RWPE2 (cell line): Measurements from ENCODE around the gene WNT4.

Experiments used
- ATAC-seq: fragments of 200-7000 bp; cut with Tn5 transposase; 3 replicates; pipeline ENCODE4 v1.9.1; 2021; ENCODE audit warnings: low read depth
- DNase-seq: peaks from one replicate; pipeline ENCODE4 v3.0.0-alpha.2; 2020; ENCODE audit warnings: low spot score
- H3K27ac ChIP-seq: fragments of 450-650 bp; 2 replicates; pipeline ENCODE4 v1.5.1; 2017; ENCODE audit warnings: mild to moderate bottlenecking; ENCODE audit not compliant: poor library complexity, severe bottlenecking
- H3K27me3 ChIP-seq: fragments of 250-450 bp; sonication (Bioruptor Pico); 2 replicates; pipeline ENCODE4 v1.5.1; 2021; ENCODE audit warnings: mild to moderate bottlenecking, moderate library complexity; ENCODE audit not compliant: insufficient read depth, poor library complexity, severe bottlenecking
- H3K36me3 ChIP-seq: fragments of 250-450 bp; sonication (Bioruptor Pico); 2 replicates; pipeline ENCODE4 v1.5.1; 2020; ENCODE audit warnings: low read depth, mild to moderate bottlenecking, moderate library complexity
- H3K4me1 ChIP-seq: fragments of 250-450 bp; sonication (Bioruptor Pico); 2 replicates; pipeline ENCODE4 v1.5.1; 2021; ENCODE audit warnings: mild to moderate bottlenecking, moderate library complexity; ENCODE audit not compliant: insufficient read depth, poor library complexity, severe bottlenecking
- H3K4me3 ChIP-seq: fragments of 250-450 bp; sonication (Bioruptor Pico); 2 replicates; pipeline ENCODE4 v1.5.1; 2021; ENCODE audit warnings: mild to moderate bottlenecking, moderate library complexity; ENCODE audit not compliant: severe bottlenecking
- H3K9me3 ChIP-seq: fragments of 250-450 bp; sonication (Bioruptor Pico); 2 replicates; pipeline ENCODE4 v1.5.1; 2021; ENCODE audit warnings: mild to moderate bottlenecking, moderate library complexity; ENCODE audit not compliant: severe bottlenecking
- CTCF ChIP-seq: fragments of 450-650 bp; IDR thresholded peaks from one replicate; pipeline ENCODE4 v1.5.1; 2017; ENCODE audit warnings: mild to moderate bottlenecking, moderate library complexity; ENCODE audit not compliant: poor library complexity, severe bottlenecking

The WNT4 gene

GRCh38 chr1:22122273-22123070 is 20.4 kb downstream of the WNT4 start:
- H3K27ac ChIP-seq, result no peak overlapping the region
- H3K27me3 ChIP-seq, result no peaks in the 10 kb centered on the region
- H3K36me3 ChIP-seq, result 0 out of 2 replicates have a peak, but pooled peaks cover 3% of the 10 kb centered on the region
- DNase-seq (no peak), ATAC-seq (no peak)
- H3K4me3 ChIP-seq, result no peak overlapping the region
- no peaks in the 10 kb centered on the region for H3K4me1 ChIP-seq
- TF ChIP-seq CTCF, result no peak
- H3K9me3 ChIP-seq, result no peaks in the 10 kb centered on the region

GRCh38 chr1:22121421-22121911 is 21.4 kb downstream of the WNT4 start:
- H3K4me1 ChIP-seq, result no peaks in the 10 kb centered on the region
- TF ChIP-seq CTCF, result no peak
- H3K27me3 ChIP-seq, result no peaks in the 10 kb centered on the region
- no peaks in the 10 kb centered on the region for H3K9me3 ChIP-seq
- no peak overlapping the region for H3K4me3 ChIP-seq
- ATAC-seq (no peak), DNase-seq (peak; percentile 45)
- H3K27ac ChIP-seq, result no peak overlapping the region
- peaks cover 9% of the 10 kb centered on the region; the same call in 1 of the 2 replicates for H3K36me3 ChIP-seq

- peak; percentile 44 for DNase-seq
- TF ChIP-seq CTCF, result no peak
- Histone ChIP-seq H3K9me3 (no peaks in the 10 kb centered on the region), H3K36me3 (peaks cover 9% of the 10 kb centered on the region; the same call in 1 of the 2 replicates), H3K4me3 (no peak overlapping the region), H3K27me3 (no peaks in the 10 kb centered on the region), H3K27ac (no peak overlapping the region), H3K4me1 (no peaks in the 10 kb centered on the region)
- ATAC-seq, result no peak
Observed at GRCh38 chr1:22120469-22120790, 22.5 kb downstream of the WNT4 start.

GRCh38 chr1:22119626-22120468 is 23.1 kb downstream of the WNT4 start:
- H3K27me3 ChIP-seq, result no peaks in the 10 kb centered on the region
- H3K4me1 ChIP-seq, result no peaks in the 10 kb centered on the region
- ATAC-seq (no peak), DNase-seq (peak; percentile 37)
- H3K36me3 ChIP-seq, result peaks cover 9% of the 10 kb centered on the region; the same call in 1 of the 2 replicates
- no peak overlapping the region for H3K27ac ChIP-seq
- no peak overlapping the region for H3K4me3 ChIP-seq
- H3K9me3 ChIP-seq, result no peaks in the 10 kb centered on the region
- TF ChIP-seq CTCF, result no peak
